NB4 (cell line): ENCODE results near the gene LYPLA2.
"Not testable (repeated sequence)": the region's sequence is repeated elsewhere in the genome, so short reads cannot be mapped to it uniquely, and the experiment has no call there.

Source experiments
- DNase-seq: peaks from one replicate; pipeline ENCODE4 v3.0.0; 2010; ENCODE audit warnings: low read depth
- H3K4me3 ChIP-seq: one replicate; pipeline ENCODE4 v1.5.1; 2011; ENCODE audit warnings: mild to moderate bottlenecking, low read depth, low read length, moderate library complexity
- CTCF ChIP-seq: IDR thresholded peaks from one replicate; pipeline ENCODE4 v1.5.1; 2012; ENCODE audit warnings: low read depth, low read length
- MYC ChIP-seq: IDR thresholded peaks from 2 replicates; pipeline ENCODE4 v1.6.1; 2011; ENCODE audit warnings: low read depth, low read length
- POLR2A ChIP-seq: IDR thresholded peaks from 2 replicates; pipeline ENCODE4 v1.6.1; 2011; ENCODE audit warnings: mild to moderate bottlenecking; ENCODE audit not compliant: insufficient read length; ENCODE audit errors: extremely low read depth
- TF ChIP-seq, protein P1 (sequence below): IDR thresholded peaks from 2 replicates; pipeline ENCODE4 v1.6.1; 2011; ENCODE audit warnings: low read depth, low read length

LYPLA2 gene

DNA sequence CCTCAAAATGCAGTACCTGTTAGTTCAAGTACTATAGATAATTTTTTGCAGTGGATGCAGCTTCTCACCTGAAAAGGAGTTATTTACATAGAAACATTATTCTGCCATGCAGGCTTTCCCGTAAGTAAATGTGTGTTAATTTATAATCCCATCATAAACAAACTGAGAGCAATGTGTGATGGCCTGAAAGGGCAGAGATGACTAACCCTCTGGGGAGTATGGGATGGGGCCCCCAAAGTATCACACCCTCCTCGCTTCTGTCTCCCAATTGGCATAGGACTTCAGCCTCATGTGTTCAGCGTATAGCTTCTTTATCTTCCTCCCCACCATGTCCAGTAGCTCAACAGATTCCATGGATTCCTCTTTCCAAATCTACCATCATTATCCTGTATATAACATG, 26.7 kb downstream of the LYPLA2 start:
- no peak for TF ChIP-seq MYC
- TF ChIP-seq POLR2A, result no peak
- no peak for TF ChIP-seq CTCF
- TF ChIP-seq, protein P1, sequence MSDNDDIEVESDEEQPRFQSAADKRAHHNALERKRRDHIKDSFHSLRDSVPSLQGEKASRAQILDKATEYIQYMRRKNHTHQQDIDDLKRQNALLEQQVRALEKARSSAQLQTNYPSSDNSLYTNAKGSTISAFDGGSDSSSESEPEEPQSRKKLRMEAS, result no peak
- DNase-seq, result no peak
- H3K4me3 ChIP-seq, result no peak overlapping the region

DNA sequence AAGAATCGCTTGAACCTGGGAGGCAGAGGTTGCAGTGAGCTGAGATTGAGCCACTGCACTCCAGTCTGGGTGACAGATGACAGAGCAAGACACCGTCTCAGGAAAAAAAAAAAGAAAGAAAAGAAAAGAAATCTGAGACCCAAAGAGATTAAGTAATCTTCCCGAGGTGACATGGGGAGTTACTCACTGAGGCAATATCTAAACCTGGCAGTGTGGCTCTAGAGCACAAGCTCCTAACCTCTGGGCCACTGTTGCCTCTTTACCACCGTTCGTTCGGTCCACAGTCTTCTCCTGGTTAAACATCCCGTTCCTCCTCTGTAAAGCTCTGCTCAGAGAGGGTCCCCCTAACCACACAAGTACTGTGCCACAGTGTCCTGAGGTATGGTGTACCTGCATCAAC, 32.8 kb downstream of the LYPLA2 start:
- TF ChIP-seq, protein P1, result no peak
- TF ChIP-seq CTCF, result no peak
- no peak for TF ChIP-seq MYC
- no peak for TF ChIP-seq POLR2A
- no peak for DNase-seq
- H3K4me3 ChIP-seq, result peak overlapping the region; percentile 79

DNA sequence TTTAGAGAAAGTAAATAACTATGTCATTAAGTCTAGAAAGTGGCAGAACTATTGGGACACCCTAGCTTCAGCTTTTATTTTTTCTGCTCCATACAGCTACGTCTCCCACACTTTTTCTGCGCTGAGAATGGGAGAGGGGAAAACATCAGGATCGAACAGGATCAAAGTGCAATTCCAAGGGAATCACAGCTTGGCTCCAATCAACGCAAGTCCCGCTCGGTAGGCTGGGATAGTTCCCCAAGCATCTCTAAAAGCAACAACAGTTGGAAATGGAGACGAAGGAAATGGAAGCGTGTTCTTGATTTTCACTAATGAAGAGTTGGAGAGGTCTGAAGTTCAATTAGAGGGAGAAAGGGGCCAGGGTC, 33.7 kb downstream of the LYPLA2 start:
- peak overlapping the region; percentile 79 for H3K4me3 ChIP-seq
- DNase-seq, result no peak
- TF ChIP-seq, protein P1, result no peak
- TF ChIP-seq CTCF, result no peak

GRCh38 chr1:23825076-23825761, 34.3 kb downstream of the LYPLA2 start, which contains the start of gene HMGCL:
HMGCL (minus strand) TSS chr1:23825429; CDS start chr1:23825415, 14 bp downstream.
- peak; percentile 92 for DNase-seq
- H3K4me3 ChIP-seq, result peak within 1 kb of the TSS; percentile 79
- TF ChIP-seq CTCF (no peak), POLR2A (peak; percentile 86), MYC (peak; percentile 62)
- TF ChIP-seq, protein P1, result peak; percentile 76

DNA sequence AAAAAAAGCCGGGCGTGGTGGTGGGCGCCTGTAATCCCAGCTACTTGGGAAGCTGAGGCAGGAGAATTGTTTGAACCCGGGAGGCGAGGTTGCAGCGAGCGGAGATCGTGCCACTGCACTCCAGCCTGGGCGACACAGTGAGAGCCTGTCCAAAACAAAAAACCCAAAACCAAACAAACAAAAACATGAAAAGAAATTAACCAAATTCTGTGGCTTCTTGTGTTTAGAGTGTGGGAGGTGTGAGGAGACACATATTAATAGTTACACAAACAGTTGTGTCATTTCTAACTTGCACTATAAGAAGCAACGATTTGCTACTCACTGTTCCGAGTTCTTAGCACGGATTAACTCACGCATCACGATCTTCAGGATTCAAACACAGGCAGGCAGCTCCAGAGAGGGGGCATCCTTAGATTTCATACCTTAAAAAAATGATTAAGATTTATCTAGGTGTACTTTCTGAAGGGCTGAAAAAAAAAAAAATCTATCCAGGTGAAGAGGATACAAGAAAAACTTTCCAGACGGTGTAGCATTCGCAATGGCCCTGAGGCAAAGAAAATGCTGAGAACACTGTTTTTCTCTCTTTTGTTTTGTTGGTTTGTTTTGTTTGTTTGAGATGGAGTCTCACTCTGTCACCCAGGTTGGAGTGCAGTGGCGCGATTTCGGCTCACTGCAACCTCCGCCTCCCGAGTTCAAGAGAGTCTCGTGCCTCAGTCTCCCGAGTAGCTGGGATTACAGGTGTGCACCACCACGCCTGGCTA, 35.0 kb downstream of the LYPLA2 start:
- no peak for TF ChIP-seq MYC
- TF ChIP-seq POLR2A, result no peak
- TF ChIP-seq, protein P1, result no peak
- TF ChIP-seq CTCF, result no peak
- peak overlapping the region; percentile 79 for H3K4me3 ChIP-seq
- no peak for DNase-seq

DNA sequence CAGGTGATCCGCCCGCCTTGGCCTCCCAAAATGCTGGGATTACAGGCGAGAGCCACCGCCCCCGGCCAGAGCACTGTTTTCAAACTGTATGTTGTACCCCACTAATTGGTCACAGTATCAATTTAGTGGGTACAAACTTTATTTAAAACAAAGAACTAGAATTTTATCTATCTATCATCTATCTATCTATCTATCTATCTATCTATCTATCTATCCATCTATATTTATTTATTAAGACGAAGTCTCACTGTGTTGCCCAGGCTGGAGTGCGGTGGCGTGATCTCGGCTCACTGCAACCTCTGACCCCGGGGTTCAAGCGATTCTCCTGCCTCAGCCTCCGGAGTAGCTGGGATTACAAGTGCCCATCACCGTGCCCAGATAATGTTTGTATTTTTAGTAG, 35.6 kb downstream of the LYPLA2 start:
- DNase-seq, H3K4me3 ChIP-seq: not testable (repeated sequence)
